ENCODE measurements around the gene POLR2A. TPM values are rescaled to one million over a fixed set of nuclear protein-coding genes. Genes with fewer than 3 reads are reported as not detected.

POLR2A gene
- 100 to 1,000 TPM; 193 to 203 TPM for total RNA-seq

GRCh38 chr17:7484067-7484918, at the start of gene POLR2A:
POLR2A (plus strand) TSS chr17:7484366.
- H3K27ac Mint-ChIP-seq = peak within 1 kb of the TSS; percentile 100
- peak within 1 kb of the TSS; percentile 99 for H3K4me3 Mint-ChIP-seq
- CTCF ChIA-PET = interaction anchor here (0.6 to 1.9 kb wide), 5 partner anchors 30 to 817 kb away, joined by 3 to 7 read pairs (median 5); partner anchors contain the start of genes SENP3 and TP53
- intact Hi-C loops (cut with DNase I, micrococcal nuclease) = loop anchor here (1.0 to 10.0 kb wide), 24 partner anchors 29 to 898 kb away; partner anchors contain the start of genes EIF5A (in 2 of the 2), ELP5 (in 2 of the 2), TMEM102 (in 2 of the 2) and TMEM256 (in 2 of the 2)
- H3K27me3 Mint-ChIP-seq = no peaks in the 10 kb centered on the region
- no peaks in the 10 kb centered on the region for H3K9me3 Mint-ChIP-seq (ENCODE audit: low read depth)
- ATAC-seq (peak; percentile 71), DNase-seq (peak; percentile 98)
- POLR2A ChIA-PET = interaction anchor here (0.6 to 2.2 kb wide), 15 partner anchors 13 to 472 kb away, joined by 3 to 11 read pairs (median 4); partner anchors contain the start of genes CD68, CNTROB, GPS2 and MPDU1
- peaks cover 31% of the 10 kb centered on the region for H3K36me3 Mint-ChIP-seq (ENCODE audit: low read depth)
- peaks cover 71% of the 10 kb centered on the region for H3K4me1 Mint-ChIP-seq

- Mint-ChIP-seq H3K4me3 (peak overlapping the region; percentile 92), H3K27me3 (peaks cover 17% of the 10 kb centered on the region), H3K36me3 (ENCODE audit: low read depth) (peaks cover 13% of the 10 kb centered on the region), H3K4me1 (peaks cover 37% of the 10 kb centered on the region), H3K9me3 (ENCODE audit: low read depth) (no peaks in the 10 kb centered on the region), H3K27ac (peak overlapping the region; percentile 92)
- POLR2A ChIA-PET = interaction anchor here (0.5 to 3.1 kb wide), 12 partner anchors 20 to 251 kb away, joined by 3 to 13 read pairs (median 6); partner anchors contain the start of genes MPDU1, POLR2A, TMEM256 and TP53
- DNase-seq (peak; percentile 75), ATAC-seq (peak; percentile 23)
- intact Hi-C loops (cut with DNase I, micrococcal nuclease) = loop anchor here (1.0 to 5.0 kb wide), 24 partner anchors 19 to 784 kb away; partner anchors contain the start of genes POLR2A (in 2 of the 2), SENP3 (in 2 of the 2), SLC2A4 (in 2 of the 2) and TMEM256 (in 2 of the 2)
- CTCF ChIA-PET = interaction anchor here (0.7 to 3.5 kb wide), 22 partner anchors 10 to 251 kb away, joined by 3 to 27 read pairs (median 6); partner anchors contain the start of genes ACAP1, CHRNB1, MPDU1 and NEURL4
Observed at GRCh38 chr17:7435676-7436555, 48.2 kb upstream of the POLR2A start.

- ChIA-PET CTCF (interaction anchor here (0.6 to 3.5 kb wide), 33 partner anchors 9 to 250 kb away, joined by 3 to 27 read pairs (median 4); partner anchors contain the start of genes ACAP1, CHRNB1, MPDU1 and NEURL4), POLR2A (interaction anchor here (0.5 to 3.1 kb wide), 9 partner anchors 33 to 250 kb away, joined by 3 to 13 read pairs (median 7); partner anchors contain the start of genes MPDU1, POLR2A, TMEM256 and TP53)
- H3K9me3 Mint-ChIP-seq (ENCODE audit: low read depth) = no peaks in the 10 kb centered on the region
- peak overlapping the region; percentile 92 for H3K4me3 Mint-ChIP-seq
- H3K4me1 Mint-ChIP-seq = peaks cover 37% of the 10 kb centered on the region
- peak overlapping the region; percentile 92 for H3K27ac Mint-ChIP-seq
- ATAC-seq (peak; percentile 71), DNase-seq (peak; percentile 92)
- peaks cover 21% of the 10 kb centered on the region for H3K27me3 Mint-ChIP-seq
- H3K36me3 Mint-ChIP-seq (ENCODE audit: low read depth) = peaks cover 13% of the 10 kb centered on the region
- intact Hi-C loops (cut with DNase I, micrococcal nuclease) = loop anchor here (1.0 to 5.0 kb wide), 7 partner anchors 43 to 784 kb away; partner anchors contain the start of genes C17orf100 (in 1 of the 2), KCTD11 (in 1 of the 2), MED31 (in 1 of the 2) and SENP3 (in 1 of the 2)
Observed at GRCh38 chr17:7436556-7437368, 47.4 kb upstream of the POLR2A start.

GRCh38 chr17:7437369-7437863, 46.8 kb upstream of the POLR2A start:
- Mint-ChIP-seq H3K4me1 (peaks cover 37% of the 10 kb centered on the region), H3K4me3 (peak overlapping the region; percentile 92), H3K36me3 (ENCODE audit: low read depth) (peaks cover 13% of the 10 kb centered on the region), H3K27ac (no peak overlapping the region), H3K27me3 (peaks cover 25% of the 10 kb centered on the region), H3K9me3 (ENCODE audit: low read depth) (no peaks in the 10 kb centered on the region)
- intact Hi-C loops (cut with DNase I, micrococcal nuclease) = loop anchor here (1.0 to 5.0 kb wide), 5 partner anchors 81 to 785 kb away; partner anchors contain the start of genes C17orf100 (in 1 of the 2), KCTD11 (in 1 of the 2), MED31 (in 1 of the 2) and SLC2A4 (in 1 of the 2)
- DNase-seq (no peak), ATAC-seq (no peak)
- ChIA-PET CTCF (interaction anchor here (0.6 to 3.5 kb wide), 29 partner anchors 8 to 250 kb away, joined by 3 to 27 read pairs (median 4); partner anchors contain the start of genes ACAP1, CHRNB1, NEURL4 and PLSCR3), POLR2A (interaction anchor here (0.6 to 3.1 kb wide), 7 partner anchors 34 to 249 kb away, joined by 3 to 13 read pairs (median 8); partner anchors contain the start of genes MPDU1, POLR2A, TMEM256 and TP53)

- Mint-ChIP-seq H3K9me3 (ENCODE audit: low read depth) (no peaks in the 10 kb centered on the region), H3K36me3 (ENCODE audit: low read depth) (peaks cover 13% of the 10 kb centered on the region), H3K27ac (peak overlapping the region; percentile 28), H3K4me1 (peaks cover 37% of the 10 kb centered on the region), H3K27me3 (peaks cover 28% of the 10 kb centered on the region), H3K4me3 (peak overlapping the region; percentile 68)
- POLR2A ChIA-PET = interaction anchor here (0.6 to 0.7 kb wide), 2 partner anchors 46 to 245 kb away, joined by 3 read pairs; no protein-coding TSS in a partner anchor
- CTCF ChIA-PET = interaction anchor here (0.5 to 2.5 kb wide), 6 partner anchors 10 to 114 kb away, joined by 3 to 16 read pairs (median 3); partner anchors contain the start of genes SLC35G6, TMEM256 and ZBTB4
- intact Hi-C loops (cut with DNase I, micrococcal nuclease) = loop anchor here (1.0 to 5.0 kb wide), 5 partner anchors 82 to 786 kb away; partner anchors contain the start of genes C17orf100 (in 1 of the 2), KCTD11 (in 1 of the 2), MED31 (in 1 of the 2) and SLC2A4 (in 1 of the 2)
- no peak for ATAC-seq
- DNase-seq = peak; percentile 84
Observed at GRCh38 chr17:7437950-7438614, 46.1 kb upstream of the POLR2A start.

GRCh38 chr17:7438656-7439460, 45.3 kb upstream of the POLR2A start:
- ATAC-seq = no peak
- peaks cover 13% of the 10 kb centered on the region for H3K36me3 Mint-ChIP-seq (ENCODE audit: low read depth)
- ChIA-PET CTCF (interaction anchor here (0.5 to 1.2 kb wide), 4 partner anchors 9 to 78 kb away, joined by 3 read pairs; no protein-coding TSS in a partner anchor), POLR2A (interaction anchor here (0.6 to 0.7 kb wide), 2 partner anchors 46 to 244 kb away, joined by 3 read pairs; no protein-coding TSS in a partner anchor)
- DNase-seq = no peak
- H3K27me3 Mint-ChIP-seq = peaks cover 28% of the 10 kb centered on the region
- intact Hi-C loops (cut with DNase I, micrococcal nuclease) = loop anchor here in 1 of 2 experiments (5.0 kb wide), 1 partner anchor 787 kb away; the partner anchor contains the start of genes C17orf100 and MED31
- H3K27ac Mint-ChIP-seq = no peak overlapping the region
- peak overlapping the region; percentile 68 for H3K4me3 Mint-ChIP-seq
- H3K4me1 Mint-ChIP-seq = peaks cover 37% of the 10 kb centered on the region
- H3K9me3 Mint-ChIP-seq (ENCODE audit: low read depth) = no peaks in the 10 kb centered on the region

- POLR2A ChIA-PET = interaction anchor here (0.6 kb wide), 1 partner anchor 513 kb away, joined by 3 read pairs; no protein-coding TSS in a partner anchor
- CTCF ChIA-PET = interaction anchor here (0.5 to 2.8 kb wide), 5 partner anchors 39 to 245 kb away, joined by 3 to 10 read pairs (median 5); partner anchors contain the start of gene SENP3
- ATAC-seq (no peak), DNase-seq (peak; percentile 24)
- Mint-ChIP-seq H3K27ac (peak within 1 kb of the TSS; percentile 45), H3K36me3 (ENCODE audit: low read depth) (peaks cover 13% of the 10 kb centered on the region), H3K4me1 (peaks cover 37% of the 10 kb centered on the region), H3K4me3 (peak within 1 kb of the TSS; percentile 79), H3K9me3 (ENCODE audit: low read depth) (no peaks in the 10 kb centered on the region), H3K27me3 (peaks cover 31% of the 10 kb centered on the region)
- intact Hi-C loops (cut with DNase I, micrococcal nuclease) = loop anchor here (2.0 to 5.0 kb wide), 2 partner anchors 37 to 787 kb away; partner anchors contain the start of genes C17orf100 (in 1 of the 2) and MED31 (in 1 of the 2)
Observed at GRCh38 chr17:7439462-7440112, 44.6 kb upstream of the POLR2A start, which contains the start of gene FGF11. FGF11 (plus strand) TSS chr17:7439512; CDS start chr17:7439621, 109 bp downstream.

All from activated CD4-positive, alpha-beta T cell treated with anti-CD3 and anti-CD28 coated beads for 36 hours (primary cell).